A549 (cell line): ENCODE measurements around the gene CD58. TPM values are rescaled to one million over a fixed set of nuclear protein-coding genes. Genes with fewer than 3 reads are reported as not detected.

Experiments
- ATAC-seq, 2 experiments: fragments of 200-7000 bp in 1 of 2; fragments of >200 bp in 1 of 2; cut with Nextera tagmentation in 1 of 2; cut with Tn5 transposase in 1 of 2; 3 replicates each; pipeline versions ENCODE4 v1.8.0 to v1.9.1; 2018 to 2020; ENCODE audit warnings: mild to moderate bottlenecking in 1 of 2, moderate library complexity in 1 of 2
- CTCF ChIA-PET: fragments of 300-600 bp; sonication (Branson Sonifier 250); formaldehyde crosslinking; extraction: SDS; loops from one replicate; lab custom pipeline; 2021; ENCODE audit warnings: antibody characterized with exemption, inconsistent platforms; lab: Yijun Ruan, JAX
- POLR2A ChIA-PET: fragments of 350-600 bp; formaldehyde crosslinking; extraction: SDS; loops from one replicate; lab custom pipeline; 2021; ENCODE audit warnings: antibody characterized with exemption, inconsistent platforms; lab: Yijun Ruan, JAX
- DNase-seq, 2 experiments: peaks; one replicate each; pipeline versions ENCODE4 v3.0.0 to v3.0.0-alpha.2; 2011 to 2016; ENCODE audit warnings: low read depth in 1 of 2, low spot score in 1 of 2
- FAIRE-seq: peaks from 2 replicates; lab custom pipeline; 2011; peaks lifted over from hg19 to GRCh38; lab: Jason Lieb, UNC
- H3K27ac ChIP-seq, 2 experiments: fragments of >200 bp; sonication (Bioruptor Twin); formaldehyde crosslinking; 3 replicates each; pipeline ENCODE4 v1.5.1; 2016 to 2017
- H3K4me1 ChIP-seq: fragments of >200 bp; sonication (Bioruptor Twin); formaldehyde crosslinking; 3 replicates; pipeline ENCODE4 v1.6.1; 2016
- H3K4me2 ChIP-seq: fragments of >200 bp; sonication (Bioruptor Twin); formaldehyde crosslinking; 3 replicates; pipeline ENCODE4 v1.6.1; 2016
- H3K4me3 ChIP-seq: fragments of >200 bp; sonication (Bioruptor Twin); formaldehyde crosslinking; 3 replicates; pipeline ENCODE4 v1.5.1; 2016
- H3K9me3 ChIP-seq: fragments of >200 bp; sonication (Bioruptor Twin); formaldehyde crosslinking; 3 replicates; pipeline ENCODE4 v1.6.1; 2016
- BCL3 ChIP-seq: fragments of >200 bp; sonication (Bioruptor Twin); formaldehyde crosslinking; IDR thresholded peaks from 3 replicates; pipeline ENCODE4 v1.6.1; 2016
- BHLHE40 ChIP-seq: IDR thresholded peaks from 2 replicates; pipeline ENCODE4 v1.6.1; 2012; ENCODE audit warnings: low read depth, low read length, inconsistent platforms
- CBX2 ChIP-seq: fragments of 200-600 bp; sonication (generic); IDR thresholded peaks from 2 replicates; pipeline ENCODE4 v1.6.1; 2016; ENCODE audit warnings: low read depth, mild to moderate bottlenecking, borderline replicate concordance
- CBX8 ChIP-seq: fragments of 200-600 bp; sonication (generic); IDR thresholded peaks from 2 replicates; pipeline ENCODE4 v1.6.1; 2016
- CEBPB ChIP-seq, 2 experiments: fragments of >200 bp in 1 of 2; sonication (Bioruptor Twin) in 1 of 2; formaldehyde crosslinking in 1 of 2; IDR thresholded peaks; 2 replicates each; pipeline ENCODE4 v1.6.1; 2012 to 2016
- CHD2 ChIP-seq: fragments of 150-350 bp; IDR thresholded peaks from 2 replicates; pipeline ENCODE4 v1.6.1; 2014; ENCODE audit warnings: low read length; ENCODE audit not compliant: partially characterized antibody
- CHD4 ChIP-seq: fragments of 200-600 bp; sonication (generic); IDR thresholded peaks from 2 replicates; pipeline ENCODE4 v1.6.1; 2016; ENCODE audit warnings: antibody characterized with exemption, mild to moderate bottlenecking, borderline replicate concordance
- CTCF ChIP-seq: fragments of >200 bp; sonication (Bioruptor Twin); formaldehyde crosslinking; IDR thresholded peaks from 3 replicates; pipeline ENCODE4 v1.5.1; 2016
- EHF ChIP-seq: fragments of 250-450 bp; sonication (Bioruptor Pico); IDR thresholded peaks from 2 replicates; pipeline ENCODE4 v1.5.0; 2020; ENCODE audit warnings: mild to moderate bottlenecking
- FOSL2 ChIP-seq, 2 experiments: fragments of 450-650 bp in 1 of 2; fragments of >200 bp in 1 of 2; sonication (Bioruptor Twin) in 1 of 2; formaldehyde crosslinking; IDR thresholded peaks; 2 replicates each; pipeline versions ENCODE4 v1.5.0 to v1.6.1; 2016 to 2020; ENCODE audit warnings: mild to moderate bottlenecking in 1 of 2, moderate library complexity in 1 of 2
- HDAC2 ChIP-seq: fragments of 200-600 bp; sonication (generic); IDR thresholded peaks from 2 replicates; pipeline ENCODE4 v1.6.1; 2016
- HEYL ChIP-seq: fragments of 250-450 bp; sonication (Bioruptor Pico); IDR thresholded peaks from 2 replicates; pipeline ENCODE4 v1.8.0; 2021; ENCODE audit warnings: mild to moderate bottlenecking, moderate library complexity
- HOXB13 ChIP-seq: fragments of 250-450 bp; sonication (Bioruptor Pico); IDR thresholded peaks from 2 replicates; pipeline ENCODE4 v1.5.0; 2020; ENCODE audit warnings: low read depth, mild to moderate bottlenecking, moderate library complexity
- HOXB5 ChIP-seq: fragments of 250-450 bp; sonication (Bioruptor Pico); IDR thresholded peaks from 2 replicates; pipeline ENCODE4 v1.5.0; 2020; ENCODE audit warnings: mild to moderate bottlenecking, moderate library complexity
- JUNB ChIP-seq: fragments of >200 bp; sonication (Bioruptor Twin); formaldehyde crosslinking; IDR thresholded peaks from 2 replicates; pipeline ENCODE4 v1.6.1; 2016
- KDM1A ChIP-seq: fragments of 200-600 bp; sonication (generic); IDR thresholded peaks from 2 replicates; pipeline ENCODE4 v1.6.1; 2016; ENCODE audit warnings: low read depth, mild to moderate bottlenecking
- MAX ChIP-seq: IDR thresholded peaks from 2 replicates; pipeline ENCODE4 v1.6.1; 2012
- POLR2A ChIP-seq: IDR thresholded peaks from 2 replicates; pipeline ENCODE4 v1.6.1; 2012; ENCODE audit warnings: mild to moderate bottlenecking, low read length
- RAD21 ChIP-seq, 2 experiments: fragments of >200 bp in 1 of 2; sonication (Bioruptor Twin) in 1 of 2; formaldehyde crosslinking in 1 of 2; IDR thresholded peaks in 1 of 2; conservative IDR thresholded peaks in 1 of 2; 2 replicates in 1 of 2; 3 replicates in 1 of 2; pipeline ENCODE4 v1.6.1; 2012 to 2018; ENCODE audit warnings: inconsistent platforms in 1 of 2
- RARB ChIP-seq: fragments of 250-450 bp; sonication (Bioruptor Pico); IDR thresholded peaks from 2 replicates; pipeline ENCODE4 v1.8.0; 2021; ENCODE audit warnings: mild to moderate bottlenecking, moderate library complexity
- RCOR1 ChIP-seq: fragments of 150-350 bp; IDR thresholded peaks from 2 replicates; pipeline ENCODE4 v1.6.1; 2014; ENCODE audit warnings: antibody characterized with exemption, low read length, low read depth
- REST ChIP-seq: fragments of 200-600 bp; sonication (generic); IDR thresholded peaks from 2 replicates; pipeline ENCODE4 v1.6.1; 2016; ENCODE audit warnings: antibody characterized with exemption, mild to moderate bottlenecking, moderate library complexity
- SREBF2 ChIP-seq: fragments of 450-650 bp; IDR thresholded peaks from 2 replicates; pipeline ENCODE4 v1.6.1; 2014; ENCODE audit warnings: mild to moderate bottlenecking, moderate library complexity
- TFCP2L1 ChIP-seq: fragments of 250-450 bp; sonication (Bioruptor Pico); IDR thresholded peaks from 2 replicates; pipeline ENCODE4 v1.5.0; 2021; ENCODE audit warnings: mild to moderate bottlenecking
- USF2 ChIP-seq: fragments of 450-650 bp; IDR thresholded peaks from 2 replicates; pipeline ENCODE4 v1.6.1; 2014; ENCODE audit warnings: antibody characterized with exemption
- ZC3H11A ChIP-seq: fragments of 450-650 bp; IDR thresholded peaks from 2 replicates; pipeline ENCODE4 v1.6.1; 2014; ENCODE audit warnings: antibody characterized with exemption, mild to moderate bottlenecking
- ZFP36 ChIP-seq: fragments of 450-650 bp; IDR thresholded peaks from 2 replicates; pipeline ENCODE4 v1.6.1; 2014; ENCODE audit warnings: borderline replicate concordance; ENCODE audit not compliant: partially characterized antibody
- ZSCAN20 ChIP-seq: fragments of 250-450 bp; sonication (Bioruptor Pico); IDR thresholded peaks from 2 replicates; pipeline ENCODE4 v1.8.0; 2022; ENCODE audit warnings: mild to moderate bottlenecking, moderate library complexity
- WGBS: methylation state at CpG from one replicate; pipeline ENCODE4 v1.1.6; 2017; ENCODE audit errors: missing lambda C conversion rate; 5-methylcytosine and 5-hydroxymethylcytosine counted together
- polyA plus RNA-seq, 4 experiments: library from polyadenylated mRNA; depleted of rRNA in 3 of 4; stranded (reverse); fragments of >200 nt; fragmentation: RNase III in 1 of 4; extraction: RNeasy Plus Mini Kit Qiagen cat#74134 plus additional on column Dnase treatment in 1 of 4; gene quantifications; 2 replicates in 3 of 4; 3 replicates in 1 of 4; pipeline ENCODE4 v1.2.3, GENCODE V29; 2011 to 2017
- TF ChIP-seq, protein P1 (sequence below): fragments of 150-350 bp; IDR thresholded peaks from 2 replicates; pipeline ENCODE4 v1.6.1; 2014; ENCODE audit warnings: low read depth, mild to moderate bottlenecking, low read length

The CD58 gene
- polyA plus RNA-seq, 2 of the 4 experiments (the other 2 are of a cell fraction): 22.4 to 38.4 TPM

DNA sequence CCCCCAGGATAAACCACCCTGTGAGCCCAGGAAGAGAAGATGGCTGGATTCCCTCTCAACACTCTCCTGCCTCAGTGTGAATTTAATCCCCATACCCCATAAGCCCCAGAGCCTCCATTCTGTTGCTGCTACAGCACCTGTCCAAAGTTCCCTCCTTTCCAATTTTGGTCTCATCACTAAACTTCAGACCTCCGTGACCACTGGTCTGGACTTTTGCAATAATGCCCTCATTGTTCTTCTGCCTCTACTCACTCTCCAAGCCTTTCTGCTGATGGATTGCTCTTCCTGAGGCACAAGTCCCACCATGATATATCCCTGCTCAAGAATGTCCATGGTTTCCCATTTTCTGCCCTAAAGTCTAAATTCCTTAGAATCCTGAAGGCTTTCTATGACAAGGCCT is 83.2 kb downstream of the CD58 start (continued):
- TF ChIP-seq, protein P1, sequence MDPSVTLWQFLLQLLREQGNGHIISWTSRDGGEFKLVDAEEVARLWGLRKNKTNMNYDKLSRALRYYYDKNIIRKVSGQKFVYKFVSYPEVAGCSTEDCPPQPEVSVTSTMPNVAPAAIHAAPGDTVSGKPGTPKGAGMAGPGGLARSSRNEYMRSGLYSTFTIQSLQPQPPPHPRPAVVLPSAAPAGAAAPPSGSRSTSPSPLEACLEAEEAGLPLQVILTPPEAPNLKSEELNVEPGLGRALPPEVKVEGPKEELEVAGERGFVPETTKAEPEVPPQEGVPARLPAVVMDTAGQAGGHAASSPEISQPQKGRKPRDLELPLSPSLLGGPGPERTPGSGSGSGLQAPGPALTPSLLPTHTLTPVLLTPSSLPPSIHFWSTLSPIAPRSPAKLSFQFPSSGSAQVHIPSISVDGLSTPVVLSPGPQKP: no peak
- TF ChIP-seq REST (no peak), BHLHE40 (no peak)

DNA sequence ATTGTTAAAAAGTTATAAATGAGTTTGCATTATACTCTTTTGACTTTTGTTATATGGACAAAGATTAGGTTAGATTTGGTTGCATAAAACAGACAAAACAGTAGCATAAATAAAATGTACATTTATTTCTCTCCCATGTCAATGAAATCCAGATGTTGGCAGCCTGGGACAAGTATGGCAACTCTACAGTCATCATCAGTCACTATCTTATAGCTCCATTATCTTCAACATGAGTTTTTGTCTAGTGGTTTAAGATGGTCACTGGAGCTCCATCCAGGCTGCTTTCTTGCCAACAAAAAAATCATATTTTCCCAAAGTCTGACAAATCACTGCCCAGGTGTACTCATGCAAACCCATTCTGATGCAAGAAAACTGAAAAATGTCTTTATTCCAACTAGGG is 83.8 kb downstream of the CD58 start:
- ChIA-PET CTCF (interaction anchor here (1.3 to 8.6 kb wide), 4 partner anchors 10 to 354 kb away, joined by 4 to 209 read pairs (median 99); no protein-coding TSS in a partner anchor), POLR2A (interaction anchor here (1.4 kb wide), 1 partner anchor 348 kb away, joined by 3 read pairs; no protein-coding TSS in a partner anchor)
- DNase-seq (no peak), ATAC-seq (no peak), FAIRE-seq (no peak)
- no peak overlapping the region for H3K27ac ChIP-seq
- TF ChIP-seq CEBPB (IDR thresholded peaks at IDR 0.05): no peak
- no peak for TF ChIP-seq RARB (CRISPR knock-in tag)
- TF ChIP-seq ZSCAN20 (CRISPR knock-in tag): no peak
- no peak for TF ChIP-seq JUNB
- TF ChIP-seq HDAC2: no peak
- no peak for TF ChIP-seq HEYL (CRISPR knock-in tag)
- no peak for TF ChIP-seq CHD4
- TF ChIP-seq TFCP2L1 (CRISPR knock-in tag): no peak
- no peak for TF ChIP-seq BCL3
- TF ChIP-seq RCOR1: no peak
- no peak for TF ChIP-seq POLR2A
- TF ChIP-seq SREBF2: no peak
- no peak for TF ChIP-seq CTCF
- no peaks in the 10 kb centered on the region for H3K9me3 ChIP-seq
- 0 out of 3 replicates have a peak, but pooled peaks cover 2% of the 10 kb centered on the region for H3K4me1 ChIP-seq
- no peak overlapping the region for H3K4me2 ChIP-seq
- no peak overlapping the region for H3K4me3 ChIP-seq

DNA sequence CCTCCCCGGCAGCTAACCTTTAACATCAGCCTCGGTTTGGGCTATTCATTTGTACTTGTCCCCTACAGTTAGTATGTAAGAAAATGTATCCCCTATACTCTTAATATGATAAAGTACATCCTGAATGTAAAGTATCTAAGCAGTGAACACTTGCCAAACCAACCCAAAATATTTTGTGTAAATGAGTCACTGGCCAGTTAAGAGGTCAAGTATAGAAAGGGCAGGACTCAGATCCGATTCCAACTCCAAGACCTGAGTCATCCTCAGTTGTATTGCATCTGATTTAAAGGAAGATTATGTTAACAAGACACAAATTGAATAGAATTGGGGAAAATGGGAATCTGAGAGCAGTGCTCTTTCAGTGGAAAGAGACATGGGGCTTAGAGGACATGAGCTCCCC is 84.4 kb downstream of the CD58 start:
- ATAC-seq: no peak
- no peak for FAIRE-seq
- Histone ChIP-seq H3K4me3 (no peak overlapping the region), H3K27ac (no peak overlapping the region), H3K4me2 (no peak overlapping the region), H3K4me1 (0 out of 3 replicates have a peak, but pooled peaks cover 2% of the 10 kb centered on the region), H3K9me3 (no peaks in the 10 kb centered on the region)
- POLR2A ChIA-PET: interaction anchor here (1.4 kb wide), 1 partner anchor 347 kb away, joined by 3 read pairs; no protein-coding TSS in a partner anchor
- DNase-seq: no peak
- WGBS: 41% methylated on average over 3 of the region's 3 CpGs
- CTCF ChIA-PET: interaction anchor here (1.1 to 8.6 kb wide), 18 partner anchors 10 to 675 kb away, joined by 3 to 209 read pairs (median 10); no protein-coding TSS in a partner anchor
- TF ChIP-seq HOXB5: no peak
- TF ChIP-seq USF2: no peak
- TF ChIP-seq HOXB13: no peak
- TF ChIP-seq CHD4: no peak
- no peak for TF ChIP-seq RAD21 (conservative IDR thresholded peaks at IDR 0.05 in 1 of 2, IDR thresholded peaks at IDR 0.05 in 1 of 2)
- TF ChIP-seq EHF: no peak
- no peak for TF ChIP-seq KDM1A
- TF ChIP-seq ZFP36: no peak
- TF ChIP-seq JUNB: no peak
- TF ChIP-seq ZSCAN20 (CRISPR knock-in tag): no peak
- no peak for TF ChIP-seq CBX2
- TF ChIP-seq CBX8: no peak
- no peak for TF ChIP-seq ZC3H11A
- TF ChIP-seq MAX: no peak
- TF ChIP-seq FOSL2 (IDR thresholded peaks at IDR 0.05): no peak
- no peak for TF ChIP-seq FOSL2 (CRISPR knock-in tag; IDR thresholded peaks at IDR 0.05)
- no peak for TF ChIP-seq CHD2
